Measurements from ENCODE around the gene SP8. TPM values are rescaled to one million over a fixed set of nuclear protein-coding genes. Genes with fewer than 3 reads are reported as not detected.

Gene SP8
- total RNA-seq, 1 experiment from 2014 or later: 63.6 TPM

GRCh38 chr7:20747001-20747400 is 39.7 kb downstream of the SP8 start:
- H3K36me3 Mint-ChIP-seq: no peaks in the 10 kb centered on the region

GRCh38 chr7:20745702-20746101 is 41.0 kb downstream of the SP8 start:
- Mint-ChIP-seq H3K9me3 (no peaks in the 10 kb centered on the region), H3K4me3 (no peak overlapping the region), H3K36me3 (no peaks in the 10 kb centered on the region), H3K27ac (peak overlapping the region; percentile 17; the same call in 1 of the 2 replicates), H3K4me1 (peaks cover 14% of the 10 kb centered on the region), H3K27me3 (ENCODE audit: low read depth) (no peaks in the 10 kb centered on the region)
- peak; percentile 85 for ATAC-seq
- POLR2A ChIA-PET: no interaction called here
- peak; percentile 24 for DNase-seq (ENCODE audit: low spot score)
- CTCF ChIA-PET: interaction anchor here (0.6 to 1.8 kb wide), 6 partner anchors 10 to 89 kb away, joined by 3 to 8 read pairs (median 4); no protein-coding TSS in a partner anchor
- TF ChIP-seq NFYB (CRISPR knock-in tag; conservative IDR thresholded peaks at IDR 0.05; ENCODE audit: low read depth) (no peak), USF1 (CRISPR knock-in tag; IDR thresholded peaks at IDR 0.05) (no peak)

More at GRCh38 chr7:20747001-20747400, 39.7 kb downstream of the SP8 start:
- Mint-ChIP-seq H3K27ac (no peak overlapping the region), H3K4me1 (peaks cover 14% of the 10 kb centered on the region), H3K4me3 (no peak overlapping the region), H3K9me3 (no peaks in the 10 kb centered on the region), H3K27me3 (ENCODE audit: low read depth) (no peaks in the 10 kb centered on the region)
- ATAC-seq (no peak), DNase-seq (ENCODE audit: low spot score) (no peak)
- ChIA-PET CTCF (no interaction called here), POLR2A (interaction anchor here (1.2 kb wide), 1 partner anchor 13 kb away, joined by 3 read pairs; no protein-coding TSS in a partner anchor)
- no peak for TF ChIP-seq EMX1 (CRISPR knock-in tag; IDR thresholded peaks at IDR 0.05)
- no peak for TF ChIP-seq STAT6 (CRISPR knock-in tag; conservative IDR thresholded peaks at IDR 0.05; ENCODE audit: low read depth)

GRCh38 chr7:20744954-20745446 is 41.7 kb downstream of the SP8 start:
- Mint-ChIP-seq H3K9me3 (no peaks in the 10 kb centered on the region), H3K27me3 (ENCODE audit: low read depth) (no peaks in the 10 kb centered on the region), H3K36me3 (no peaks in the 10 kb centered on the region), H3K4me3 (no peak overlapping the region), H3K4me1 (peaks cover 14% of the 10 kb centered on the region), H3K27ac (peak overlapping the region; percentile 23; the same call in 1 of the 2 replicates)
- CTCF ChIA-PET: interaction anchor here (0.7 to 1.8 kb wide), 10 partner anchors 9 to 1027 kb away, joined by 3 to 8 read pairs (median 4); no protein-coding TSS in a partner anchor
- POLR2A ChIA-PET: no interaction called here
- peak; percentile 57; the same call in 1 of the 2 replicates for ATAC-seq
- DNase-seq (ENCODE audit: low spot score): no peak
- TF ChIP-seq TEAD4 (CRISPR knock-in tag; IDR thresholded peaks at IDR 0.05): no peak
- TF ChIP-seq ZNF425 (CRISPR knock-in tag; conservative IDR thresholded peaks at IDR 0.05): no peak
- no peak for TF ChIP-seq PRDM15 (CRISPR knock-in tag; IDR thresholded peaks at IDR 0.05)
- TF ChIP-seq ATF3 (CRISPR knock-in tag; conservative IDR thresholded peaks at IDR 0.05): no peak
- no peak for TF ChIP-seq RORB (CRISPR knock-in tag; IDR thresholded peaks at IDR 0.05)
- no peak for TF ChIP-seq ERG (CRISPR knock-in tag; IDR thresholded peaks at IDR 0.05)
- TF ChIP-seq IRF2 (CRISPR knock-in tag; IDR thresholded peaks at IDR 0.05; ENCODE audit: borderline replicate concordance, low read depth): no peak
- TF ChIP-seq SMAD3 (CRISPR knock-in tag; IDR thresholded peaks at IDR 0.05; ENCODE audit: borderline replicate concordance): no peak
- no peak for TF ChIP-seq ZMAT4 (CRISPR knock-in tag; IDR thresholded peaks at IDR 0.05)
- TF ChIP-seq FOXK1 (CRISPR knock-in tag; IDR thresholded peaks at IDR 0.05): no peak

All from WTC11 (cell line).